ENCODE measurements around the gene SPINK8. TPM values are rescaled to one million over a fixed set of nuclear protein-coding genes. Genes with fewer than 3 reads are reported as not detected.
"Not testable (repeated sequence)": the region's sequence is repeated elsewhere in the genome, so short reads cannot be mapped to it uniquely, and the experiment has no call there.

Gene SPINK8
- total RNA-seq, result not detected

DNA sequence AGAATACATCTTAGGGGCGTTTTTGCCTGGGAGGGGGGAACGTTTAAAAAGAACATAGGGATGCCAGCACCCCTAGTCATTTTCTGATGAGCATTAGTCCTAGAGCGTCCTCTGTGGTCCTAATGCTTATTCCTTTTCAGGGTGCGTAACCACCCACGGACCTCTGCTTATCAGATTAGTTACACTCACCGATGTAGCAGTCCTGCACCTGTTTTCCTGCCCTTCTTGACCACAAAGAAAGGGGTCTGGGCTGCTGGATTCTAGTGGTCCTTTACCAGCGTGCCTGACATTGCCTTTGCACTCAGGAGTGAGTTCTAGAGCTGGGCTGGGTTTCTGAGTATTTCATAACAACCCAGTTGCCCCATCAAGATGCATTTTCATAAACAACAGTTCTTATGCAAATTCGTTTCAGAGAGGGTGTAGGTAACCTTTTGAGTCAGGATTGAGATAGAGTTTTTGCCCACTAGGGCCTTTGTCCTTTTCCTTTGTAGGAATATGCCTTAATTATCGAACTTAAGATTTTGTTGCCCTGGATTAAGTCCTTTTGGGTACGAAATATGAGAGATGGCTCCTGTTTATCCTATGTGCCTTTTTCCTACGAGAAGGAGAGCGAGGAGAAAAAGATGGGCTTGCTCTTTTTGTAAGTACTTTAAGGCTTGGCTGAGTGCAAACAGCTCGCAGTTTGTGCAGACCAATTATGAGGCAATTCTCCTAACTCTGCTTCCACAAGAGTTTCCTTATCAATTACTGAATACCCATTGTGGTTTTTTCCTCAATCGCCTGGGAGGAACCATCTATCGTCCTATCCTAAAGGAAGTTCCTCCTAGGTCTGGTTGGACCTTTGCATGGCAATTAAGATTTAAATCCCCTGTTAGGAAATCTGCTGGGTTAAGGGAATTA is at the start of gene SPINK8:
Gene SPINK8, minus strand, starts transcription at position 316 of the 900 bp plus-strand sequence. CDS start 5,320 bp downstream, outside the sequence.
- DNase-seq; H3K4me1 Mint-ChIP-seq; H3K4me3 Mint-ChIP-seq; H3K27ac Mint-ChIP-seq; H3K9me3 Mint-ChIP-seq (ENCODE audit: low read depth); ATAC-seq; CTCF ChIA-PET; H3K36me3 Mint-ChIP-seq: not testable (repeated sequence)
- peaks cover 30% of the 10 kb centered on the region for H3K27me3 Mint-ChIP-seq

DNA sequence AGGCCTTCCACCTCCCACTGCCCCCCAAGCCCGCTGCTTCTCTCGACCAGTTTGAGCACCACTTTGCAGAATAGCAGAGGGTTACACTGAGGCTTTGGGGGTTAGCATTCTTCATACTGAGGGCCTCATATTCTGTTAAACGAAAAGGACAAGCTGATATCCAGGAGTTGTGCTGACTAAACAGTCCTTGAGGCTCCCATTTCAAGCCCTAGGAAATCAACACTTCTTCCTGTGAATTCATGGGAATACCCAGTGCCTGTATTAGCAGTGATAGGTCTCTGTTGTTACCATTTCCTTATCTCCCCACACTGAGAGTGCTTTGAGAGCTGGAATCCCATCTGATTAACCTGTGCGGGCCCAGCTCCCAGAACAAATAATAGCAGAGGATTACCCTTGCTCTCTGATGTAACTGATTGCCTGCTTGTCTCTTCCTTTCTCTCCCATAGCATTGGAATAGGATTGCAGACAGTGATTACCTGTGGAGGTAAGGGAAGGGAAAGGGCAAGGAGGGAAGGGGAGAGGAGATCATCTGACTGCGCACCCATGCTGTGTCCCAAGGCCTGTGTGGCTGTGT is 39.5 kb upstream of the SPINK8 start:
- DNase-seq (no peak), ATAC-seq (no peak)
- H3K27ac Mint-ChIP-seq, result no peak overlapping the region
- H3K4me1 Mint-ChIP-seq, result no peaks in the 10 kb centered on the region
- H3K36me3 Mint-ChIP-seq, result no peaks in the 10 kb centered on the region
- H3K27me3 Mint-ChIP-seq, result peaks cover 1% of the 10 kb centered on the region
- no peaks in the 10 kb centered on the region for H3K9me3 Mint-ChIP-seq (ENCODE audit: low read depth)
- H3K4me3 Mint-ChIP-seq, result no peak overlapping the region
- CTCF ChIA-PET, result interaction anchor here (0.7 to 1.2 kb wide), 2 partner anchors 28 to 272 kb away, joined by 3 to 5 read pairs; no protein-coding TSS in a partner anchor

DNA sequence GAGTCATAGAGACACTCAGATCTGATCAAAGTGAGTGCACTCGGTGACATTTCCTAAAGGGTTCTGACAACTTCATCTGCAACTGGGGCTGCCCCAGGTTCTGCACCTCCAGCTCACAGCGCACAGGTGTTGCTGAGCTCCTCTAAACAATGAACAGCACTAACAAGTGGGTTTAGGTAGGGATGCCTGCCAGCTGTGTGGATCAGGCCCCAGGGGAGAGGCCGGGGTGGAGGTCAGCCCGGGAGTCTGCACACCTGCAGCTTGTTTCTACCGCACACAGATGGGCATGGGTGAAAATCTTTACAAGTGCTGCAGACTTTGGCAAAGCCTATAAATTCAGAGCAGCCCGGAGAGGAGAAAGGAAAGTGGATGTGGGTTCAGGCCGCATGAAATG is 38.9 kb upstream of the SPINK8 start:
- Mint-ChIP-seq H3K9me3 (ENCODE audit: low read depth) (no peaks in the 10 kb centered on the region), H3K27me3 (no peaks in the 10 kb centered on the region), H3K4me3 (no peak overlapping the region), H3K27ac (no peak overlapping the region), H3K36me3 (no peaks in the 10 kb centered on the region), H3K4me1 (no peaks in the 10 kb centered on the region)
- CTCF ChIA-PET, result interaction anchor here (0.7 kb wide), 1 partner anchor 272 kb away, joined by 3 read pairs; no protein-coding TSS in a partner anchor
- ATAC-seq (no peak), DNase-seq (no peak)

DNA sequence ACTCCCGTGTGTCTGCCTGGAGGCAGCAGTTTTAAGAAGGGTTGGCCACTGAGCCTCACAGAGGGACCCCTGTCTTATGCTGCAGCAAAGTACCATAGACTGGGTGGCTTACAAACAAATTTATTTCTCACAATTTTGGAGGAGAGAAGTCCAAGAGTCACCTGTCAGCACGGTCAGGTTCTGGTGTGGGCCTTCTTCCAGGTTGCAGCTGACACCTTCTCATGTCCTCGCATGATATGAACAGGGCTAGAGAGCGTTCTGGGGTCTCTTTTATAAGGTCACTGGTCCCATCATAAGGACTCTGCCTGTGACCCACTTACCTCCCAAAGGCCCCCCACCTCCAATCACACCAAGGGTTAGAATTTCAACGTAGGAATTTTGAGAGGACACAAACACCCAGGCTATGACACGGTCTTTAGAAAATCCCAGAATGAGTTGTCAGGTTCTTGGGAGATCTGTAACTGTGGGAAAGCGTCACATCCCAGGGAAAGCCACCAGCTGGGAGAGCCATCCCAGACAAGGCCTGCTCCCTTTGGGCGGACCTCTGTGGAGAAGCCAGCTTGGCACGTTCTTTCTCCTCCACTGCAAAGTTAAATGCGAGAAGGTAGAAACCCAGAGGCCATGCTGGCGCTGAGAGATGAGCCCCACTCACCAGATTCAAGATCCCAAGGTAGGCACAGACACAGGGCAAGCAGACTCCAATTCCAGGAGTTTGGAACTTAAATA is 38.4 kb upstream of the SPINK8 start, which contains the start of gene FBXW12:
Gene FBXW12, plus strand, starts transcription at position 569 of the 726 bp plus-strand sequence. CDS start 549 bp downstream, outside the sequence.
- Mint-ChIP-seq H3K4me1 (no peaks in the 10 kb centered on the region), H3K9me3 (ENCODE audit: low read depth) (no peaks in the 10 kb centered on the region), H3K36me3 (no peaks in the 10 kb centered on the region), H3K4me3 (no peak within 1 kb of the TSS), H3K27me3 (no peaks in the 10 kb centered on the region), H3K27ac (no peak within 1 kb of the TSS)
- CTCF ChIA-PET, result interaction anchor here (0.7 kb wide), 1 partner anchor 271 kb away, joined by 3 read pairs; no protein-coding TSS in a partner anchor
- ATAC-seq (no peak), DNase-seq (no peak)

DNA sequence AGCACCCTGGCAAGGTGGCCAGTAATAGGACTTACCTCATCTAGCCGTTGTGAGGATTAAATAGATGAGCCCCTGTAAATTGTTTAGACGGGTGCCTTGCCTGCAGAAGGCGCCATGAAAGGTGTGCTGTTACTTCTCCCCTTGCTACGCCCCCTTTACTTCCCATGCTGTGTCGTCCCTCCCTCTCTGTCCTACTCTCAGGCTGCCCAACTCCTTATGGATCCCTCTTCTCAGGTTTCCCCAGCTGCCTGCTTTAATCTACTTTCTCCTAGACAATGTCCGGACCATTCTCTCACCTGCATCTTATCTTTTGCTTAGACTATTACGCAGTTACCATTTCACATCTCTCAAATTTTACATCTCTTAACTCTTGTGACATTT is 36.9 kb upstream of the SPINK8 start:
- Mint-ChIP-seq H3K4me3 (no peak overlapping the region), H3K9me3 (ENCODE audit: low read depth) (no peaks in the 10 kb centered on the region), H3K27ac (no peak overlapping the region), H3K27me3 (no peaks in the 10 kb centered on the region), H3K4me1 (no peaks in the 10 kb centered on the region), H3K36me3 (no peaks in the 10 kb centered on the region)
- DNase-seq, result no peak
- no peak for ATAC-seq
- CTCF ChIA-PET, result no interaction called here

DNA sequence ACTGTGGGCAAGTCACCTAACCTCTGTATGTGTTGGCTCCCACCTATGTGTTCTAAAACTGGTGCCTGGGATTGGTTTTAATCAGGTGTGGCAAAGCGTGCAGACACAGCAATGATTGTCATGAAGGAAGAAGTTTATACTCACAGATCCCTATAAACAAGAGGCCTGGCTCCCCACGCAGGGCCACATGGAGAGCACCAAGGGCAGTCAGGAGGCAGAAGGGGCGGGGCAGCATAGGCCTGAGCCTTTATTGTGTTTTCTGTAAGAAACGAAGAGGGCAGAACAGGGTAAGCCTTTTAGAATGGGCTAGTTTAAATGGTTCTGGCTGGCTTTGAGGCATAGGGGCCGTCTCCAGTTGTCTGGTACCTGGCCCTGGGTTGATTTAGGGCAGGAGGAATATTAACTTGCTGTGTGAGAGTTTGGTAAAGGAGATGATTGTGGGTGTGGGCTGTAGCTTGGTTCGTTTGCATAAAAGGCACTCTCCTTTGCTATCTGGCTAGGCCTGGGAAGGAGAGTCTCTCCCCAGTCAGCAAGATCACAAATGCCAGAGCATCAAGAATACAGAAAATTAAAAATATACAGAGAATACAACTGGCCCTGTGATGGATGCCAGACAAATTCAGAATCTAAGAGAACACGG is 36.4 kb upstream of the SPINK8 start:
- Mint-ChIP-seq H3K27ac (no peak overlapping the region), H3K36me3 (peaks cover 2% of the 10 kb centered on the region), H3K4me3 (no peak overlapping the region), H3K4me1 (no peaks in the 10 kb centered on the region), H3K27me3 (no peaks in the 10 kb centered on the region), H3K9me3 (ENCODE audit: low read depth) (peaks cover 2% of the 10 kb centered on the region)
- CTCF ChIA-PET, result no interaction called here
- ATAC-seq (no peak), DNase-seq (no peak)

DNA sequence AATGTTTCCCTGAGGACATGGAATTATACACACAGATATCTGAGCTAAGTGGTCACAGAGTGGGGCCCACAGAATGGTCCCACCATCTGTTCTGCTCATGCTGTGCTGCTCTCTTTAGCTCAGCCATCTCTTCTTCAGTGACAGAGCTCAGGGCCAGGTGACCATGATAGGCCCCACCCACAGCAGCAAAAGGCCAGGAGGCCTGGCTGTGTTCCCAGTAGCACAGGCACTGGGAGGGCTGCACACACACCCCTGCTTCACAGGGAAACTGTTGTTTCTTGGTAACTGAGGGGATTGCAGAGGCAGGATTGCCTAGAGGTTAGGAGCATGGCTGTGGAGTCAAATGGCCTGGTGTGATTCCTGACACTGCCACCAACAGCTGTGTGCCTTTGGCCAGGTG is 33.7 kb upstream of the SPINK8 start:
- no peak for ATAC-seq
- Mint-ChIP-seq H3K36me3 (peaks cover 5% of the 10 kb centered on the region), H3K9me3 (ENCODE audit: low read depth) (peaks cover 3% of the 10 kb centered on the region), H3K27me3 (peaks cover 3% of the 10 kb centered on the region), H3K27ac (no peak overlapping the region), H3K4me3 (no peak overlapping the region), H3K4me1 (no peaks in the 10 kb centered on the region)
- DNase-seq, result no peak
- CTCF ChIA-PET, result interaction anchor here (1.5 kb wide), 1 partner anchor 69 kb away, joined by 4 read pairs; no protein-coding TSS in a partner anchor

DNA sequence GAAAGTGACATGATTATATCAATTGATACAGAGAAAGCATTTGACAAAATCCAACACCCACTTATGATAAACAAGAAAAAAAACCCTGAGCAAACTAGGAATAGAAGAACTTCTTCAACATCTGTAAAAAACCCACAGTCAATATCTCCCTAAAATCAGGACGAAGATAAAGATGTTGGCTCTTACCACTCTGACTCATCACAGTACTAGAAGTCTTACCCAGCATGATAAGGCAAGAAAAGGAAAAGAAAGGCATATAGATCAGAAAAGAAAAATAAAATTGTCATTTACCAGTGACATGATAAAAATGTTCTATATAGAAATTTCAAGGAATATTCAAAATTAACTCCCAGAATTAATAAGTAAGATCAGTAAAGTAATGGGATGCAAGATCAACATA is 31.4 kb upstream of the SPINK8 start:
- H3K27me3 Mint-ChIP-seq, result peaks cover 19% of the 10 kb centered on the region
- ATAC-seq (no peak), DNase-seq (no peak)
- CTCF ChIA-PET, result no interaction called here
- peaks cover 13% of the 10 kb centered on the region for H3K9me3 Mint-ChIP-seq (ENCODE audit: low read depth)
- H3K4me3 Mint-ChIP-seq, result no peak overlapping the region
- H3K27ac Mint-ChIP-seq, result no peak overlapping the region
- H3K36me3 Mint-ChIP-seq, result peaks cover 8% of the 10 kb centered on the region
- no peaks in the 10 kb centered on the region for H3K4me1 Mint-ChIP-seq

DNA sequence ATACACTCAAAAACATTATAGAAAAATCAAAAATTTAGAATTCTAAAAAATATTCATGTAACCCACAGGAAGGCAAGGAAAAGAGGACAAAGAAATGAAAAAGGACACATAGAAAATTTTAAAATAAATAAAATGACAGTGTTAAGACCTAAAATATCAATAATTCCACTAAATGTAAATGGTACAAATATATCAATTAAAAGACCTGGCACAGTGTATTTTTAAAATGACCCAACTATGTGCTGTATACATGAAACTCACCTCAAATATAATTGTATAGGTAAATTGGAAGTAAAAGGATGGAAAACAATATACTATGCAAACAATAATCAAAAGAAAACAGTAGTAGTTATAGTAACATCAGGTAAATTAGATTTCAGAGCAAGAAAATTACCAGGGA is 28.5 kb upstream of the SPINK8 start:
- H3K4me1 Mint-ChIP-seq, result no peaks in the 10 kb centered on the region
- ATAC-seq, result no peak
- CTCF ChIA-PET, result interaction anchor here (0.8 to 1.5 kb wide), 2 partner anchors 74 to 324 kb away, joined by 3 to 5 read pairs; partner anchors contain the start of gene NCKIPSD

DNA sequence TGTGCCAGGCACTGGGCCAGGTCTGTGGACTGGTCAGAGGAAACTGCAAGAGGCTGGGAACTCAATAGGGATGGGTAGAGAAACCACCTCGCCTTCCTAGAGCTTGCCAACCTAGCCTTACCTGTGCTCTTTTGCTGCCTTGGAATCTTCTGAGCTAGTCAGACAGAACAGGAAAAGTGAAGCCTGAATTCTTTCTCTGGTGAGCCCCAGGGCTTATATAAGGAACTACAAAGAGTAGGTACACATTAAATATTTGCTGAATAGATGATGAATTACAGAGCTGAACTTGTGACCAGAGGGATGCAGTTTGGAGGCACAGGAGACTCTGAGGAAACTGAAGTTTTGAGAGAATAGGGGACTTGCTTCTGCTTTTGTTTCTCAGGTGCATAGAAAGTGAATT is 23.0 kb upstream of the SPINK8 start:
- H3K4me3 Mint-ChIP-seq, result no peak overlapping the region
- peaks cover 6% of the 10 kb centered on the region for H3K9me3 Mint-ChIP-seq (ENCODE audit: low read depth)
- H3K27me3 Mint-ChIP-seq, result peaks cover 42% of the 10 kb centered on the region
- DNase-seq (no peak), ATAC-seq (no peak)
- H3K27ac Mint-ChIP-seq, result no peak overlapping the region
- H3K36me3 Mint-ChIP-seq, result no peaks in the 10 kb centered on the region
- no peaks in the 10 kb centered on the region for H3K4me1 Mint-ChIP-seq
- CTCF ChIA-PET, result interaction anchor here (1.6 kb wide), 1 partner anchor 17 kb away, joined by 4 read pairs; no protein-coding TSS in a partner anchor

More for the DNA sequence above, 28.5 kb upstream of the SPINK8 start:
- DNase-seq, result no peak
- H3K27ac Mint-ChIP-seq, result no peak overlapping the region
- H3K36me3 Mint-ChIP-seq, result peaks cover 8% of the 10 kb centered on the region
- peaks cover 13% of the 10 kb centered on the region for H3K9me3 Mint-ChIP-seq (ENCODE audit: low read depth)
- H3K4me3 Mint-ChIP-seq, result no peak overlapping the region
- H3K27me3 Mint-ChIP-seq, result peaks cover 33% of the 10 kb centered on the region

DNA sequence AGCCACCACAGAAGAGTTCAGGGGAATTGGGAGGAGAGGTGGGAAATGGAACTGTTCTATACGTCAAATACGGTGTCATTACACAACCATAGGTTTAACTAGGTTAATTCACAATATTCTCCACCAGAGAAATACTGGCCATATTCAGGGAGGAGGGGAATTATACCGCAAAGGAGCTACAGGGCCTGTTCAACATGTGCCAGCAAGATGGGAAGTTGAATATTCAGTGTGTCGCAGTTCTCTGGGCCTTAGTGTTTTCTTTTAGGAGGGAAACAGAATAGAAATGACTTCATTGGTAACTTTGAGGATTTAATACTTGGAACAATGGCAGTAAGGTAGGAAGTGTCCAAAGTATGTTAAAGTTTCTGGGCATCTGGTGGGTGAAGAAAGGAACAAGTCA is 20.5 kb upstream of the SPINK8 start:
- DNase-seq (no peak), ATAC-seq (no peak)
- Mint-ChIP-seq H3K4me3 (no peak overlapping the region), H3K36me3 (no peaks in the 10 kb centered on the region), H3K27me3 (peaks cover 27% of the 10 kb centered on the region), H3K9me3 (ENCODE audit: low read depth) (no peaks in the 10 kb centered on the region), H3K4me1 (no peaks in the 10 kb centered on the region), H3K27ac (no peak overlapping the region)
- CTCF ChIA-PET, result interaction anchor here (0.7 kb wide), 1 partner anchor 1019 kb away, joined by 4 read pairs; no protein-coding TSS in a partner anchor

DNA sequence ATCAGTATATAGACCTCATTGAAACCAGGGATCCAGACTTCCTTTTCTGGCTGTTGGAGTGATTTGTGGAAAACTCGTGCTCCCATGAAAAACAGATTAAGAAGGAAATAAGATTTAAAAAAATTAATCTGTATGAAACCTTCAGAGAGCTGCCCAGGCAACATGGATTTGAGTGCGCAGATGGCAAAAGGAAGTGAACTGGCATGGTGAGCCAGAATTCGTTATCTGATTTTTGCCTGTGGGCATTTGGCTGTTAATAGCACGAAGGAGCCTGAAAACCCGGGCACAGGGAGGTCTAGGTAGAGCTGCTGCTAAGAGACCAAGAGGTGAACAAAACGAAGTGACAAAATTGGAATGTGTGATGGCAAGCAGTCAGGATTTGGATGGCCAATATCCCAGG is 19.1 kb upstream of the SPINK8 start:
- H3K27ac Mint-ChIP-seq, result no peak overlapping the region
- H3K4me3 Mint-ChIP-seq, result no peak overlapping the region
- no peak for DNase-seq
- H3K36me3 Mint-ChIP-seq, result no peaks in the 10 kb centered on the region
- no peak for ATAC-seq
- CTCF ChIA-PET, result interaction anchor here (1.1 kb wide), 1 partner anchor 83 kb away, joined by 3 read pairs; no protein-coding TSS in a partner anchor
- H3K9me3 Mint-ChIP-seq (ENCODE audit: low read depth), result no peaks in the 10 kb centered on the region
- H3K27me3 Mint-ChIP-seq, result peaks cover 25% of the 10 kb centered on the region
- no peaks in the 10 kb centered on the region for H3K4me1 Mint-ChIP-seq

DNA sequence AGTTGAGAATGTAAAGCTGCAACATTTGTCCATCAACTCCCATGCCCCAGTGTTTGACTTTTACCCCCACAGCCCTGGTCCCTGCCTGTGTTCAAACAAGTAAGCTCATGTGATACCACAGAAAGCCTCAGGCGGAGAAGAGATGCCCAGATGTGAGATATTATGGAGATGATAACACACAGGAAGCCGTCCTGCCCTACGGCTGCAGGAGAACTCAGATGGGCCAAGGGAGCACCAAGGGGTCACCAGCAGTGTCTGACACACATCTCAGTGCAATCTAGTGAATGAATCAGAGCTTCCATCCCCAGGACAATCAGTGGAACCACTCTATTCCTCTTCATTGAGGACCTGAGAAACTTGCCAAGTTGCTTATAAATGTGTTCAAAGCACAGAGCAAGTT is 14.0 kb upstream of the SPINK8 start:
- Mint-ChIP-seq H3K4me3 (no peak overlapping the region), H3K9me3 (ENCODE audit: low read depth) (no peaks in the 10 kb centered on the region), H3K27ac (no peak overlapping the region), H3K27me3 (peaks cover 27% of the 10 kb centered on the region), H3K4me1 (no peaks in the 10 kb centered on the region), H3K36me3 (no peaks in the 10 kb centered on the region)
- CTCF ChIA-PET, result interaction anchor here (1.1 to 1.9 kb wide), 2 partner anchors 74 to 88 kb away, joined by 3 to 4 read pairs; no protein-coding TSS in a partner anchor
- DNase-seq (no peak), ATAC-seq (no peak)

All from activated CD8-positive, alpha-beta memory T cell treated with anti-CD3 and anti-CD28 coated beads, Interleukin-2, amount 10 ng/mL, durations not matched to agents 7 days and 5 days (primary cell).